NOMO-1 treated with dmso at 0.1 percent for 144 hours (cell line): Measurements from ENCODE around the gene GRAMD1B.
A peak's percentile ranks its signal among the peaks of the same experiment; 100 is the strongest.
"Not testable (repeated sequence)": the region's sequence is repeated elsewhere in the genome, so short reads cannot be mapped to it uniquely, and the experiment has no call there.

ENCODE experiments used
- DNase-seq: peaks from one replicate; lab custom pipeline; 2025; ENCODE audit not compliant: unreplicated experiment; lab: John Stamatoyannopoulos, UW

Gene GRAMD1B

DNA sequence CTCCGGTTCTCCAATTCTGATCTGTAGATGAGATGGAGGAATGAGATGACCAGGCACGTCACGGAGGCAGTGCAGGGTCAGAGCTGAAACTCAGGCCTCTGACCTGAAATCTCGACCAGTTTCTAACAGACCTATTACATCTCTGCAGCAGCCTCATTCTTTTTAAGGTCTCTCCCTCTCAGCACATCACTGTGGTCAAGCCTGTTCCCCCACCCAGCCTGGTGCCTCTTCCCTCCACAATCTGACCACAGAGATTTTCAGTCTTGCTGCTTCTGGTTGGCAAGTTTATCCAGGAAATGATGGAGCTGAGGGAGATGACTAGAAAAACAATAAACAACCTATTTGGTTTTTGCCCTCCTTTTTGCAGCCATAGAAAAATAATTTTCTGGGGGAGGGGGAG, 9.5 kb downstream of the GRAMD1B start:
- DNase-seq: no peak

DNA sequence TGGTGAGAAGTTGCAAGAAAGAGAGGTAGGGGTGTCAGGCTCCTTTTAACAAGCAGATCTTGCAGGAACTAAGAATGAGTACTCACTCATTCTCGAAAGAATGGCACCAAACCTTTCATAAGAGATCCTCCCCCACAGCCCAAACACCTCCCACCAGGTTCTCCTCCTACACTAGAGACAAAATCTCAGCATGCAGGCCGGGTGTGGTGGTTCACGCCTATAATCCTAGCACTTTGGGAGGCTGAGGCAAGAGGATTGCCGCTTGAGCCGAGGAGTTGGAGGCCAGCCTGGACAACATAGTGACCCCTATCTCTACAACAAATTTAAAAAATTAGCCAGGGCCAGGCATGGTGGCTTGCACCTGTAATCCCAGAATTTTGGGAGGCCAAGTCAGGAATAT, 11.1 kb downstream of the GRAMD1B start:
- no peak for DNase-seq

DNA sequence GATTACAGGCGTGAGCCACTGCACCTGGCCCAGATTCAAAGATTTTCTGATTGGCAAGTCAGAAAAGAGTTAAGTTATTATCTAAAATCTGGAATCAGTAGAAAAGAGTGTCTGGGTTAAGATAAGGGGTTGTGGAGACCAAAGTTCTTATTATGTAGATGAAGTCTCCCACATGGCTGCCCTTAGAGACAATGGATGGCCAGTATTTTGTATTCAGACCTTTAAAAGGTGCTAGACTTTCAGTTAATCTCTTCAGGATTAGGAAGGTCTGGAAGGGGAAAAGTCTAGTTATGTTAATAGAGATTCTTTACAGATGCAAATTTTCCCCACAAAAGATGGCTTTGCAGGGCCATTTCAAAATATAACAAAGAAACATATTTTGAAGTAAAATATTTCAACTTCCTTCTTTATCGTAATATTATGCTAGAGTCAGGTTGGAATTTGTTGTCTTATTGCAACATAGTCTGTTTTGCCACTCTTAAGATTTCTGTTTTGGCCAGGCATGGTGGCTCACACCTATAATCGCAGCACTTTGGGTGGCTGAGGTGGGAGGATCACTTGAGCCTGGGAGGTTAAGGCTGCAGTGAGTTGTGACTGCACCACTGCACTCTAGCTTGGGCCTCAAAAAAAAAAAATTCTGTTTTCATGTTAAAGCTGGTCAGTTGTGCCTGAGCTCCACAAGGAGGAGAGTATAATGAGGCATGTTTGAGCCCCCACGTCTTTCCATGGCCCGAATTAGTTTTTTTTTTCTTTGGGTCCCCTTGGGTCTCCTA, 14.0 kb downstream of the GRAMD1B start:
- DNase-seq: no peak

DNA sequence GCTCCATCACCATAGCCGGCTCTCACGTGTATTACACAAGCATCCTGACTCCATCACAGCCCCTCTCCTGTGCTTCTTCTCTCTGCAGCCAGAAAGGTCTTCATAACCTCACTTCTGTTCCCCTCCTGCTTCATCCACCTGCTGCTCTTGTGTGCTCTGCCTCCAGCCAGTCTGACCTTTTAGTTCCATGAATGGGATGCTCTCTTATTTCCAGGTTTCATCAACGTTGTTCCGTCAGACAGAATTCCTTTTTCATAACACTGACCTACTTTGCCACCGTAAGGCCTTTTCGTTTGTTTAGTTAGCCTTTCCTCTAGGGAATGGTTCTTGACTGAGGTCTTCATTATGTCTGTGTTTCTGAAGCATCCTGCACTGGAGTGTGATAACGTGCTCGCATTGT, 18.8 kb downstream of the GRAMD1B start:
- DNase-seq: no peak

DNA sequence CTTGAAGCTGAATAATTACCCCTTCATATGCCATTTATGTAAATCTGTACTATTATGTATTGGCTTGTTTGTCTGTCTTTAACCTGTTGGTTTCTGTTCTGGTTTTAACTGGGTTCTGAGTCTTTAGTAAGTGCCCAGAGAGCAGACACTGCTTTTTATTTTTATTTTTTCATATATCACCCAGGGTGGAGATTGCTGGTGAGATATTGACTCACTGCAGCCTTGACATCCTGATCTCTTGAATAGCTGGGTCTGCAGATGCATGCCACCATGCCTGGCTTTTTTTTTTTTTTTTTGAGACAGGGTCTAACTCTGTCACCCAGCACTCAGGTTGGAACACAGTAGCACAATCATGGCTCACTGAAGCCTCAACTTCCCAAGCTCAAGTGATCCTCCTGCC, 19.4 kb downstream of the GRAMD1B start:
- DNase-seq: no peak

DNA sequence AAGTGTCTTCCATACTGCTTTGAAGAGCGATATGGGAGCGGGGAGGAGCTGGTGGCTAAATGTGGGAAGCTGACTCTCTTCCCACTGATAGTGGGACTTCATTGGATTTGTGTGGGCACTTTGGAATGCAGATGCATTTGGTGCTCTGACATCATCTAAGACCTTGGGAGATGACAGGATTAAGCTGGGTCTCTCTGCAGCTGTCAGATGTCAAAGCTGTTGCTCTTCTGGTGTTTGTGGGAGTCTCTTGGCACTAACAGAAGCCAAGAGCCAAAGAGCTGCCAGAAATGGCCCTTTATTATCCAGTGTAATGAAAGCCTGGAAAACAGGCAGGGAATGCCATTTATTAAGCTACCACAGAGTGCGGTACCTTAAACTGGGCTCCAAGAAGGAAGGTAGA, 20.6 kb downstream of the GRAMD1B start:
- DNase-seq: no peak

DNA sequence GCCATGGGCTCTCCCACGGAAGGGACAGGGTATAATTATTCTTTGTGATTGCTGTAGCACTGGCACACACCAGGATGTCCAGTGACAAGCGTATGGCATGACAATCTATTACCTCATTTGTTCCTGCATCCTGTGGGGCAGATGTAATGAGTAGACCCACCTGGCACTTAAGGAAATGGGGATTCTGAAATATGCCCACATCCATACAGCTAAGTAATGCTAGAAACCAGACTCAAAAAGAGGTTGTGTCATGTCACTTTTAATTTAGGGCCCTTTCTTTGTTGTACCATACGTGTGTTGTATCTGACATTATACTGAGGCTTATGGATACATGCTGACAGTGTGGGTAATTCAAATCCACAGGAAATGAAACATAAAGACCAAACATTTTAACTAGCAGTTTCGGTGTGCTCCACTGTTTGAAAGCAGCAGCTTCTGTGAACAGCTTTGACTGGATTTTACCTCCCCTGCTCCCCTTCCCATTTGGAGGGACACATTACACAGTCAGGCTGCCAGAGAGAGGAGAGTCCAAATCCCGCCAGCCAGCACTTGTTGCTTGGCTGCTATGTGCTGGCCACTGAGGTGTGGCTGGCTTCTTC, 21.2 kb downstream of the GRAMD1B start:
- no peak for DNase-seq

DNA sequence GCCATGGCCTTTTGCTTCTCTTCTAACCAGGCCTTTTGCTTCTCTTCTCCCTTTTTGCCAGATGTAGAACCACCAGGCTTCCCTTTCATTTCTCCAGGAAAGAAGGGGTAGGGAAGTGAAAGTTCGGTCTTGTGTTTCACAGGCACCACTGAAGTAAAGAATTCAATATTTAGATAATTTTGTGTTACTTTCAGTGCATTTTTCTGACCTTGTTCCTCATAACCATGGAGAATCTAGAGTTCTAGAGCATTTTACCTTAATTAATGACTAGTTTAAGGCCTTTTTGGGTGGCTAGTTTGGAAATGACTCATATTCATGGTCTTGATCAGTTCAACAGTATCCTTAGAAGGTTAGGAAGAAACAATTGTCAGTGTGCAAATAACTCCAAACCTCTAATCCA, 22.7 kb downstream of the GRAMD1B start:
- DNase-seq: peak; percentile 45

DNA sequence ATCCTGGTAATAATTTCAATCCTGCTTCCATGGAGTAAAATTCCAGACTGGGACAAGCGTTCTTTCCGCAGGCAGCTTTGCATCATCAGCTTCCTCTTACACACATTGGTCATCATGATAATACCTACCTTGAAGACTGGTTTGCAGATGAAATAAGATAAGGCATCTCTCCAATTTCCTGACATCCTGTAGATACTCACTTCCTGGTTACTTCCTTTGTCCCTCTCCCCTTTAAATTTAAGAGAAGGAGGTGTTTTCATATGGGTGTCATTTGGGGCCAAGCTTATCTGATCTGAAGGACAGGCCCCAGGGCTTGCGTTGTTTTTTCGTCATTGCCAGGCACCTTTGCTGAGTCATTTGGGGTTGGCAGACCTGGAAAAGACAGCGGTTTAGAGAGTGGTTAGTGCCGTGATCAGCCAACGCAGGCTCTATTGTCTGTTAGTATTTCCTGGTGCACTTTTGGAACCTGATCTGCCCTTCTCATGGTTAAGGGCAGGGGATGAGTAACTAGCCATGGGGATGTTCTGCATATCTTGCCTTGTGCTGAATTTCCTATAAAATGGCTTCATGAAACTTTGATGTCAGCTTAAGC, 24.1 kb downstream of the GRAMD1B start:
- peak; percentile 18 for DNase-seq

DNA sequence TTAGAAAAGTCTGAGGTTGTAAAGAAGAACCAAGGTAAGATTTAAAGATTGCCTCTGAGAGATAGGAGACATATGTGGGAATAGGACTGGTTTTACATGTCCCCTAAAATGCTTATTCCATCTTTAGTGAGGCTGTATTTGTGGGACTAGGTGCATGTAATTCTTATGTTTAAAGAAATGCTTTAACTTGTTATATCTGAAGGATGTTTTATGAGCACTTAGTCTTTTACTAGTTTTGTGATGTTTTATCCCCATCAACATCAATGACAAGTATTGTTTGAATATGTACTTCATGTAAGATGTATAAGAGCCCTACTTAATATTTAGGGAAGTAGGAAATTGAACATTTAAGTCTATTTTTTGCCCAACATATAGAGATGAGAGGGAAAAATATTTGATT, 24.7 kb downstream of the GRAMD1B start:
- no peak for DNase-seq

DNA sequence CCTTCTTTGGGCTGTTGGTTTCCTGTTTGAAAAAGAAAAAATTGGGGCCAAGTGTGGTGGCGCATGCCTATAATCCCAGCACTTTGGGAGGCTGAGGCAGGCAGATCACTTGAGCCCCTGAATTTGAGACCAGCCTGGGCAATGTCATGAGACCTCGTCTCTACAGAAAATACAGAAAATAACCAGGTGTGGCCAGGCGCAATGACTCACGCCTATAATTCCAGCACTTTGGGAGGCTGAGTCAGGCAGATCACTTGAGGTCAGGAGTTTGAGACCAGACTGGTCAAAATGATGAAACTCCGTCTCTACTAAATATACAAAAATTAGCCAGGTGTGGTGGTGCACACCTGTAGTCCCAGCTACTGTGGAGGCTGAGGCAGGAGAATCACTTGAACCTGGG, 26.4 kb downstream of the GRAMD1B start:
- not testable (repeated sequence) for DNase-seq

DNA sequence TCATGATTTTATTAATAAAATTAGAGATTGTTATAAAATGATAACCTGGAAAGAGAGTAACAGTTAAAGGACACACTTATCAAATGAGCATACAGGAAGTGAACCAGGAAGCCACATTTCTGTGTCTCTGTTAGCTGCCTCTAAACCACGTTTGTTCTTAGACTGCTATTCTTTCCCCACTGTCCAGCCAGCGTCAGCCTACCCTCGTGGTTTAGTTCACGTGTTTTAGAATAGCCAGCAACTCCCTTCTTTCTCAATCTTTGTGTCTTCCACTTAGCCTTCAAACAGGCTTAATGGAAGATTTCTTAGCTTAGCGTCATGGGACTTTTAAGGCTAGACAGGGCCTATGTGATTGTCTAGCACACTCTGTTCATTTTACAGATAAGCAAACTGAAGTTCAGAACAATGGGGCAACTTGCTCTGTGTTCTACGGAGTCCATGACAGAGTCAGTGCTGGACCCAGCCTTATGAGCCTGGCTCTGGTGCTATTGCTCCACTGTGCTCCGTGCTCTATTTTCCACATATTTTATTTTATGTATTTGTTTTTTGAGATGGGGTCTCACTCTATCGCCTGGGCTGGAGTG, 27.2 kb downstream of the GRAMD1B start:
- peak; percentile 74 for DNase-seq

DNA sequence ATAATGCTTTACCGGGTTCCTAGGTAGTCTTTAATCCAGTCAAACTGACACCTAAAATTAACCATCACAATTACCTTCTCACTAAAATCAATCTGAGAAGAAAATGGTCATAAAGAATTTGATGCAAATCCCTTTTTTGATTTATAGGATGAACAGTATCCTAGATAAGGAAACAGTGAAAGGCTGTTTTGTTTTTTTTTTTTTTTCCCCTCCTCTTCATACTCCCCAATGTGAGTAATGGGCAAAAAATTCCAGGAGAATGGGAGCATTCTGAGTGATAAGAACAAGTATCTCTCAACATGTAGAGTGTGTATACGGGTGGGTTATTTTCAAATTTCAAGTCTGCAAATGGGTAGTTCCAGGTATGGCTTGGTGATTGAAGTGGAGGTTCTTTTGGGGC, 28.4 kb downstream of the GRAMD1B start:
- no peak for DNase-seq

DNA sequence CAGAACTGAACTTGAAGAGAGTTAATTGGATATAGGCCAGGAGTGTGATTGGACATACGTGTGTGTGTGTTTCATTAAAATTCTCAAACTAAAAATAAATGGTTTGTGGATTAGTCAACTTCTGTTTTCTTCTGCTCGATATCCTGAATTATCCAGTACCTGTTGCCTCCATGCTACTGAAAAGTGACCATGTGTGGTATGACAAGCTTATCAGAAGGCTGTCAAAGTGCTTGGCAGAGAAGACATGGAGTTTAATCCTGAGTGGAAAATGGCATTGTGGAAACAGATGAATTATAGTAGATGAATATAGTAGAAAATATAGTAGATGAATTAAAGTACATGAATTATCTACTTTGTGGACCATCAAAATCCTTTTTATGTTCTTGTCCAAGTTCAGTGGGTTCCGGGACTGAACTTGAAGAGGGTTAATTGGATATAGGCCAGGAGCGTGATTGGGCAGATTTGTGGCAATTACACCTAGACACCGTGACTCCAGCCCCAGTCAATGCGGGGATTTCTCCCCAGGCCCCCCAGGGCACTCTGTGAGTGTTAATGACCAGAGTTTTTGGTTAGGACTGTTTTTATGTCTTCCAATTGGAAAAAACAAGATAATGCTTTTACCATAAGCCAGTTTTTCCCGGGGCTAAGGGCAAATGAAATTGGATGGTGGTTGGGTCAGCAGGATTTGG, 30.1 kb downstream of the GRAMD1B start:
- no peak for DNase-seq

DNA sequence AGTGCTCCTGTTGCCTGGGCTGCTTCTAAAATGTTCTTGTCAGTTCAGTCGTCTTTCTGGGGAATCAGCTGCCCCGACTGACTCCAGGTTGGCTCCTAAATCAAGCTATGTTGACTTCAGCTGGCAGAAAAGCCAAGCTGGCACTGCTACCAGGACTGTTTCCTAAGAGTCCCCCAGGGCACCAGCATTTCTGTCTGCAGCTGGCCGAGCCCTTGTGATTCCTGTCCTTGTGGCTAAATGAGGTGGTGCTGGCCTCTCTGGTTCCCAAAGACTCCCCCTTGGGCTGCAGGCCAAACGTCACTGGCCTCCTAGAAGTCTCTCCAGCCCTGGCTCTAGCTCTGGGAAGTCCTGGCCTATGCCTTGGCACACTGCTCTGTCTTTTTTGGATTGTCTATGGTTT, 31.1 kb downstream of the GRAMD1B start:
- no peak for DNase-seq

DNA sequence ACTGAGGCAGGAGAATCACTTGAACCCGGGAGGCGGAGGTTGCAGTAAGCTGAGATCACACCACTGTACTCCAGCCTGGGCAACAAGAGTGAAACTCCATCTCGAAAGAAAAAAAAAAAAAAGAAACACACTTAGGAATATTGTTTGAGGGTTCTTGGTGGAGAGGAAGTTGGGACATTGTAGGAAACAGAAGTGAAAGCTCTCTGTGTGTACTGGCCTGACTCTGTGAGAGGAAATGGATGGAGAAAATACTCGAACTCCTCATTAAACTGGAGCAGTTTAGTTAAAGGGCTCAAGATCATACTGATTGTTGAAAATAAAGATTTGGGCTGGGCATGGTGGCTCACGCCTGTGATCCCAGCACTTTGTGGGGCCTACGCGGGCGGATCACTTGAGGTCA, 35.6 kb downstream of the GRAMD1B start:
- DNase-seq: peak; percentile 62

DNA sequence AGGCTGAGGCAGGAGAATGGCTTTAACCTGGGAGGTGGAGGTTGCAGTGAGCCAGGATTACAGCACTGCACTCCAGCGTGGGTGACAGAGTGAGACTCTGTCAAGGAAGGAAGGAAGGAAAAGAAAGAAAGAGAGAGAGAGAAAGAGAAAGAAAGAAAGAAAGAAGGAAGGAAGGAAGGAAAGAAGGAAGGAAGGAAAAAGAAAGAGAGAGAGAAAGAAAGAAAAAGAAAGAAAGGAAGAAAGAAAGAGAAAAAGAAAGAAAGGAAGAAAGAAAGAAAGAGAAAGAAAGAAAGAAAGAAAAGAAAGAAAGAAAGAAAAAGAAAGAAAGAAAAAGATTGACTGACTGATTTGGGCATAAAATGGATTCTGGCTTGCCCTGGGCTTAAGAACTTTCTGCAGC, 36.1 kb downstream of the GRAMD1B start:
- not testable (repeated sequence) for DNase-seq

DNA sequence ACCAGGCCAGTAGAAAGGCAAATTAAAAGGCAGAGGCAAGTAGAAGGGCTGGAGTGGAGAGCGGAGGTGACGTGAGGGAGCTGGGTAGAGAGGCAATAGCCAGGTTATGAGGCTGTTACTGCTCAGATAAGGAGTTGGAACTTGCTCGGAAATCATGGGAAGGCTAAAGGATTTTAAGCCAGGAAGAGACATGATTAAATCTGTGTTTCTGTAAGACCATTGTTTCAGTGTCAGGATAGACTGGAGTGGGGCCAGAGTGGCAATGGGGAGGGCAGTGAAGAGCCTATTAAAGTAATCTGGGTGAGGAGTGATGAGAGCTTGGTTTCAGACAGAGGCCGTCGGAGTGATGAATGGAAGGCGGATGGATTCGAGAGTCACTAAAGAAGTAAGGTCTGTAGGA, 39.0 kb downstream of the GRAMD1B start:
- no peak for DNase-seq

DNA sequence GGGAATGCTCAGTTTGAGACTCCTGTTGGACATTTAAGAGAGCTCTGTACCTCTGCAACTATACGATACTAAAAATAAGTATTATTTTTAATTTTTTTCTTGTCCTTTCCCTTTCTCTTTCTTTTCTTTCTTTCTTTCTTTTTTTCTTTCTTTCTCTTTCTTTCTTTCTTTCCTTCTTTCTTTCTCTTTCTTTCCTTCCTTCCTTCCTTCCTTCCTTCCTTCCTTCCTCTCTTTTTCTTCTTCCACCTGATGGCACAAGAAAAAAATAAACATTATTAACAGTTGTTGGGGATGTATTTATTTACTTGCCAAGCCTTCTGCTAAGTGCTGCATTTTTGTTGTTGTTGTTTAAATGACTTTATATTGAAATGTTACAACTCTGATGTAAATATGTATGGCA, 39.5 kb downstream of the GRAMD1B start:
- DNase-seq: no peak

DNA sequence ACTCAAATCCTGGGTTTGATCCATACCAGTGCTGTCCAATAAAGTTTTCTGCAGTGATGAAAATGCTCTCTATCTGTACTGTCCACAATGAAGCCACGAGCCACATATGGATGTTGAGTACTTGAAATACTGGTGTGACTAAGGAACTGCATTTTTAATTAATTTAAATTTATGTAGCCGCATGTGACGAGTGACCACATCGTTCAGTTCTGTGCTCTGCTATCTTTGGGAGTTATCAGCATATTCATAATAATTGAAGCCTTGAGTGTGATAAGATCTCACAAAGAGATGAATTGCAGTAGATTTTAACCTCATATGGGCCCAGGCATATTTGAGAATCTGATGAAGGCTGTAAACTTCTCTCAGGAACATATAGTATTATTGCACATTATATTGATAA, 40.8 kb downstream of the GRAMD1B start:
- DNase-seq: no peak

DNA sequence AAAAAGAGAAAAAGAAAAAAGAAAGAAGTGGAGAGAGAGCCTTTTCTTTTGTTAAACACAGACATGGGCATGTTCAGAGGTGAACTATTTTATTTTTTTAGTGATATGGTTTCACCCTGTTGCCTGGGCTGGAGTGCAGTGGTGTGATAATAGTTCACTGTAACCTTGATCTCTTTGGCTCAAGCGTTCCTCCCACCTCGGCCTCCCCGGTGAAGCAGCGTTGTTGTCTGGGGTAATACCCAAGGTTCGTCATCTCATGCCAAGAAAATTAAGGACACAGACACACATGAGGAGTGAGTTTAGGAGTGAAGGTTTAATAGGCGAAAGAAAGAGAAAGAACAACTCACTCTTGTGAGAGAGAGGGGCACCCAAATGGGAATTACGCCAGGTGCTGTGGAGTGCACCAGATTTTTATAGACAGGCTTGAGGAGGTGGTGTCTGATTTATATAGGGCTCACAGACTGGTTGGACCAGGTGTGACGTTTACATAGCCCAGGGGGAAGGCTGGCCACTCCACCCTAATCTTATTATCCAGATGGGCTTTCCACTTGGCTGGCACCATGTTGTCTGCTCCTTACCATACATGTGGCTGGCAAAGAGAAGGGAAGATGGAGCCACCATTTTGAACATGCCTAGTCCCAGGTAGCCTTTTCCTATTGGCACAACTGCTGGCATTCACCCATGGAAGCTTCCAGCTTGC, 42.3 kb downstream of the GRAMD1B start:
- no peak for DNase-seq
